ENCODE results near the gene KLF6. TPM values are rescaled to one million over a fixed set of nuclear protein-coding genes. Genes with fewer than 3 reads are reported as not detected.

The KLF6 gene
- total and polyA plus RNA-seq, 8 donors = 25.9 to 187 (median 94.0) TPM

- no peak for DNase-seq
- no peaks in the 10 kb centered on the region for H3K36me3 ChIP-seq
- 30 to 67% (median 42%) methylated on average over 20 of the region's 20 CpGs for WGBS, 5 donors
- H3K4me3 ChIP-seq = no peak overlapping the region
- intact Hi-C loops (cut with DNase I; ENCODE audit: low total_unique reads) = no loop called here
- TF ChIP-seq EP300 (IDR thresholded peaks at IDR 0.05) = no peak
- TF ChIP-seq POLR2A (IDR thresholded peaks at IDR 0.05) = no peak
- peak in 1 of 3 donors; percentile 3 for TF ChIP-seq POLR2AphosphoS5 (IDR thresholded peaks at IDR 0.05)
- no peak for TF ChIP-seq CTCF (IDR thresholded peaks at IDR 0.05)
- no peaks in the 10 kb centered on the region for H3K9me3 ChIP-seq
- H3K27me3 ChIP-seq = no peaks in the 10 kb centered on the region
- H3K4me1 ChIP-seq = peaks cover 9 to 49% (median 14%) of the 10 kb centered on the region in 4 donors
- peak overlapping the region in 3 of 5 donors; percentile 41 to 71 (median 44) for H3K27ac ChIP-seq
Measured at GRCh38 chr10:3763035-3763456, 22.0 kb downstream of the KLF6 start.

- H3K4me3 ChIP-seq = no peak overlapping the region
- intact Hi-C loops (cut with DNase I; ENCODE audit: low total_unique reads) = no loop called here
- no peaks in the 10 kb centered on the region for H3K27me3 ChIP-seq
- peaks cover 9 to 49% (median 16%) of the 10 kb centered on the region in 4 donors for H3K4me1 ChIP-seq
- H3K9me3 ChIP-seq = no peaks in the 10 kb centered on the region
- H3K27ac ChIP-seq = peak overlapping the region in 2 of 5 donors; percentile 44 to 71
- 81 to 97% (median 87%) methylated on average over 1 of the region's 1 CpG for WGBS, 5 donors
- DNase-seq = no peak
- no peaks in the 10 kb centered on the region for H3K36me3 ChIP-seq
- TF ChIP-seq CTCF (IDR thresholded peaks at IDR 0.05) = no peak
- no peak for TF ChIP-seq POLR2A (IDR thresholded peaks at IDR 0.05)
- TF ChIP-seq POLR2AphosphoS5 (IDR thresholded peaks at IDR 0.05) = no peak
- TF ChIP-seq EP300 (IDR thresholded peaks at IDR 0.05) = no peak
Measured at GRCh38 chr10:3762309-3762708, 22.7 kb downstream of the KLF6 start.

GRCh38 chr10:3761904-3762303 is 23.1 kb downstream of the KLF6 start:
- Histone ChIP-seq H3K27me3 (no peaks in the 10 kb centered on the region), H3K4me3 (no peak overlapping the region), H3K4me1 (peaks cover 9 to 49% (median 16%) of the 10 kb centered on the region in 4 donors), H3K9me3 (no peaks in the 10 kb centered on the region), H3K27ac (peak overlapping the region in 1 of 5 donors; percentile 71), H3K36me3 (no peaks in the 10 kb centered on the region)
- TF ChIP-seq POLR2A (IDR thresholded peaks at IDR 0.05) (no peak), CTCF (IDR thresholded peaks at IDR 0.05) (no peak), EP300 (IDR thresholded peaks at IDR 0.05) (no peak), POLR2AphosphoS5 (IDR thresholded peaks at IDR 0.05) (no peak)
- whole genome bisulfite sequencing, 5 donors = 79 to 86% (median 83%) methylated on average over 5 of the region's 5 CpGs
- no peak for DNase-seq
- intact Hi-C loops (cut with DNase I; ENCODE audit: low total_unique reads) = no loop called here

- H3K27ac ChIP-seq = no peak overlapping the region
- WGBS, 5 donors = 84 to 91% (median 89%) methylated on average over 8 of the region's 8 CpGs
- TF ChIP-seq POLR2A (IDR thresholded peaks at IDR 0.05) = no peak
- no peak for TF ChIP-seq POLR2AphosphoS5 (IDR thresholded peaks at IDR 0.05)
- no peak for TF ChIP-seq CTCF (IDR thresholded peaks at IDR 0.05)
- no peak for TF ChIP-seq EP300 (IDR thresholded peaks at IDR 0.05)
Measured at GRCh38 chr10:3761021-3761686, 23.9 kb downstream of the KLF6 start.

More at GRCh38 chr10:3761021-3761686, 23.9 kb downstream of the KLF6 start:
- no peaks in the 10 kb centered on the region for H3K36me3 ChIP-seq
- H3K4me3 ChIP-seq = no peak overlapping the region
- intact Hi-C loops (cut with DNase I; ENCODE audit: low total_unique reads) = no loop called here
- H3K9me3 ChIP-seq = no peaks in the 10 kb centered on the region
- H3K27me3 ChIP-seq = no peaks in the 10 kb centered on the region
- H3K4me1 ChIP-seq = peaks cover 9 to 42% (median 16%) of the 10 kb centered on the region in 4 donors
- no peak for DNase-seq
